T-helper 2 cell (primary cell): ENCODE results near the gene ITIH1.

Experiments used
- DNase-seq, 5 experiments: peaks; one replicate each; pipeline versions ENCODE4 v3.0.0 to v3.0.0-alpha.2; 2012 to 2022

ITIH1 gene

GRCh38 chr3:52841211-52841980 is 64.0 kb downstream of the ITIH1 start:
- no peak for DNase-seq
